NCI-H2227 treated with DMSO at 0.1 percent for 48 hours (cell line): ENCODE data around the gene MICAL2.
"Not testable (repeated sequence)": the region's sequence is repeated elsewhere in the genome, so short reads cannot be mapped to it uniquely, and the experiment has no call there.

ENCODE experiments used
- DNase-seq: peaks from one replicate; lab custom pipeline; 2025; lab: John Stamatoyannopoulos, UW

The MICAL2 gene

DNA sequence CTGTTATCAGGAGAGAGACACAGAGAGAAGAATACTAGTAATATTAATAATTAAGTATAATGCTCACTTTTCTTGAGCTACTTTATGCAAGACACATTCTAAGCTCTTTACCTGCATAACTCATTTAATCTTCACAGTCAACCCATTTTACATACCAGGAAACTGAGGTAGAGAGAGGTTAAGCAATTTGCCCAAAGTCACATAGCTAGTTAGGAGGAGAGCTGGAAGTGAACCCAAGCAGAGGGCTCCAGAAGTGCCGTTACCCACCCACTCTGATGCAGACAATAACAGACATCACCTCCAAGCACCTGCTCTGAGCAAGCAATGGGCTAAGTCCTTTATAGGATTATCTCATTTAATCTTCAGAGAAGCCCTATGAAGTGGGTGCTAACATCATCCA lies 24.8 kb downstream of the MICAL2 start:
- DNase-seq: no peak

DNA sequence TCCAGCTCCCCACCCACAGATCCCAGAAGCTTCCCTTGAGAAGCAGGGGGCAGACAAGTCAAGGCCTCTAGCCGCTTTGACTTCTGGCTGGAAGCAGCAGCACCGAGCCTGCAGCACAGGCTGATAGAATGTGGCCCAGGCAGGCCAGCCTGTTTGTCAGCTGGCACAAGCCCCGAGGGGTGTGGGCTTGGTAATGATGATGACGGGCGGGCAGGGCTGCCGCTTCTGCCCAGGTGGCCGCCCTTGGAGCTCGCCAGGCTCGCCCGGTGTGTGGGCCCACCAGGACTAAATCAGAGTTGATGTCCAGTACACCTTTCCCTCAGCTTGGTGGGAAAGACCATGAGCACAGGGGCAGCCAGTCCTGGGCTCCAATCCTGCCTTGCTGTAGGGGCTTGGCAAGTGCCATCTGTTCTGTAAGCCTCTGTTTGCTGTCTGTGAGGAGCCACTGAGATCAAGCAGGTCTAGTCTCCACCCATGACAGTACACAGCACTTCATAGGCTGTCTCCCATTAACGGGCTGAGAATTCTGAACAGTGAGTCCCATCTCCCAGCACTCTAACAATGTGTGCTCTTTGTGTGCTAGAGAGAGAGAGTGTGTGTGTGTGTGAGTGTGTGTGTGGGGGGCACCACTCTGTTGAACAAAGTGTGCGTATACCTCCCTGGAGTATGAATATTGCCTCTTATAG lies 26.8 kb downstream of the MICAL2 start:
- no peak for DNase-seq

DNA sequence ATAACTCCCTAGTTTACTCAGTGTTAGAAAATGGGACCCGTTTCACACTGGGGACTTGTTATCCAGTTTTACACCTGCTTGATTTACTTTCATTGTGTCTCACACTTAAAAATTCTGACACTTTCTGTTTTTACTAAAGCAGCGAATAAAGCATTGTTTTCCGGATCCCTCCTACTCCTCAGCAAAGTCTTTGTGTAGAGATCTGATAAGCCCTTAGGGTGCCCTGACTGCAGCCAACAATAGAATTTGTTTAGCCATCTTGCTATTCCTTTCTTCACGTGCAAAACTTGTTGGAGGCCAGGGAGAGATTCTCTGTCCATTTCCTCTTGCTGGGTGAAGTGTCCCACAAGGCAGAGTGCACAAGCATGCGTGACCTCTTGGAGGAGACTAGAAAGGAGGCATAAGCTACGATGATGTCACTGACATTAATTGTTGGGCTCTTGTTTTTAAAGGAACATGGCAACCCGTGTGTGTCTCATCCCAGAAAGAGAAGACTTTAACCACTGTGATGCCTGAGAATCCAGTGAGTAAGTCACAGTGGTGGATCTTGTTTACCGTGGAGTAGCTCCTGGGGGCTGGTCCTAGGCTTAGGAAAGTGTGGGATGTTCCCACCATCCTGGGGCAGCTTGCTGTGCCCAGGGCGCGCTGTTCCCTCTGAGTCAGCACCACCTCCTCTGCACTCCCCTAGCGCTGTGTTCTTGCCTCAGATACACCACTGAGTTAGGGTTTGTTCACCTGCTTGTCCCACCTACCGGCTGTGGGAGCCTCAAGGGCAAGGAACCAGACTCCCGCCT lies 27.7 kb downstream of the MICAL2 start:
- no peak for DNase-seq

DNA sequence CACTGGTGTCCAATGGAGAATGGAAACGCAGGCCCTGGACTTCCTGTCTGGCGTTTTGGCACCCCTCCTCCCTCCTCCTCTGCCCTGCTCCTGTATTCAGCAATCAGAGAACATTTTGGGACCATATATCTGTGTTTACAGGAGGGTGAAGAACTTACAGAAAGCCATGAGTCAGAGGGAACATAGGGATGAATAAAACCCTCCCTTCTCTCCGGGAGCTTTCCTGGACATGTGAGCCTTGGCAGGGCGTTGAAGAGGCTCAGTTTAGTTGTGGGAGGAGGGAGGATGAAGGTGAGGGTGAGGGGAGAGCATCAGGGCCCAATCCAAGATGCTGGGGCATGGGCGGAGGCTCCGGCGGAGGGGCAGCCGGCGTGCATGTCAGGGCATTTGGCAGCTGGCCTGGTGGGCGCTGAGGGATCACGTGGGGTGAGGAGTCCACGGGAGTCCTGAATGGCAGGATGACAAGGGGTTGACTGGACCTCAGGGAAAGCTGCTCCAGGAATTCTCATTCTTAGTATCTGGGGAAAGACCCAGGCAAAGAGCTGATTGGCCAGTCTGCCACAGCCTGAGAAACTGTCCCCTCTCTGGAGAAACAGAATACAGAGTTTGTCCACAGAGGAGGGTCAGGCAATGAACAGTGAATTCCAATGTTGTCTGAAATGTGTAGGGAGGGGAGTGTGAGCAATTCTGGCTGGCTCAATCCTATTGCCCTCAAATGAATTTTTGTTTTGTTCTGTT lies 28.9 kb downstream of the MICAL2 start:
- DNase-seq: no peak

- DNase-seq: no peak
Measured at GRCh38 chr11:12140186-12140793, 29.9 kb downstream of the MICAL2 start.

DNA sequence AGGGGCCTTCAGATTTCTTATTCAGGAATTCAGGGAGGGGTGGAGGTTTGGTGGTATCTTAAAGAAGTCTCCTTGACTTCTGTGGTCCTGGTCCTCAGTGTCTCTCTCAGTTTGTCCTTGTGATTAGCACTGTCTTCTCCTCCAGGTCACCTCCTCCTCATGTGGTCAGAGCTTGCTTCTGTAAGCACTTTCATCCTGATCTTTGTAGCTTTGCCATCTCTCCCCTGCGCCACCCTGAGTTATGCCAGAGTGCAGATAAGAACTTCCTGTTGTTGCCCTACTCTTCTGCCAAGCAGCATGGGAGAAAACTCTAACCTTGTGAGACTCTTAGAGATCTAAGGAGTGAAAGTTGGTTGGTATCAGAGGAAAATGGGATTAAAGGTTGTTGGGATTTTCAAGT lies 30.9 kb downstream of the MICAL2 start:
- no peak for DNase-seq

- DNase-seq: no peak
Measured at GRCh38 chr11:12142176-12142575, 31.8 kb downstream of the MICAL2 start.

- no peak for DNase-seq
Measured at GRCh38 chr11:12142909-12143308, 32.5 kb downstream of the MICAL2 start.

- DNase-seq: peak; percentile 53
Measured at GRCh38 chr11:12143461-12144258, 33.3 kb downstream of the MICAL2 start.

DNA sequence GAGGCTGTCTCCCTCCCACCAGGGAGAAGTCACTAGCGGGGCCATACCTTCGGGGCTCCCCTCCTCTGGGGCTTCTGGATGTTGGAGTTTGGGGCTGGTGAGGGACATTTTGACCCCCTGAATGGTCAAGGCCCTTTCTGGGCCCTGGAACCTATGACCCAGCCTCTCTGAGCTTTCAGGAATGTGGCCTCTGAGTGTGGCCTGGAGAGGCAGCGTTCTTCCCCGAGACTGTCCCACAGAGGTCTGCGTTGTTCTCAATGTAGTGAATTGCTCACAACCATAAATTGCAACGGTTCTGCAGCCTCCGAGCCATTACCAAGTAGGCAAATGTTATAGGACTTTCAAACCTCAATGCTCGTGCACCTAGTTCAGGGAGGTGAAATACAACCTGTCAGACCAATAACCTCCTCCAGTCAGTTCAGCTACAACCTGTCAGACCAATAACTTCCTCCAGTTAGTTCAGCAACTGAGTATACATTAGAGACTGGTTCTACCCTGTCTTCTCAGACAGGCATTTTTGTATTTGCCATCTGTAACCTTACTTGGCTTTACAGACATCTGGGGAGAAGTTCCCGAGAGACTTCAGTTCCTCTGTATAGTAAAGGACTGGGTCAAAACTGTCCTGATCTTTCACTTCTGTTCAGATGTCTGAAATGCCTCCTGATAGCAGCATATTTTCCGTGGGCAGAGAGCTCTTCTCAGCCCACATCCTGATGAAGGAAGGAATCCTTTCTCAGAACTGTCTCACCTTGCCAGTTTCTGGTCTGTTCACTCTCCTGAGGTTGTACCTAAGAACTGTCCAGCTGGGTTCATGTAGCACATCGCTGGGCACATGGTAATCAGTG lies 34.2 kb downstream of the MICAL2 start:
- DNase-seq: no peak

GRCh38 chr11:12146678-12147077 lies 36.3 kb downstream of the MICAL2 start:
- not testable (repeated sequence) for DNase-seq

DNA sequence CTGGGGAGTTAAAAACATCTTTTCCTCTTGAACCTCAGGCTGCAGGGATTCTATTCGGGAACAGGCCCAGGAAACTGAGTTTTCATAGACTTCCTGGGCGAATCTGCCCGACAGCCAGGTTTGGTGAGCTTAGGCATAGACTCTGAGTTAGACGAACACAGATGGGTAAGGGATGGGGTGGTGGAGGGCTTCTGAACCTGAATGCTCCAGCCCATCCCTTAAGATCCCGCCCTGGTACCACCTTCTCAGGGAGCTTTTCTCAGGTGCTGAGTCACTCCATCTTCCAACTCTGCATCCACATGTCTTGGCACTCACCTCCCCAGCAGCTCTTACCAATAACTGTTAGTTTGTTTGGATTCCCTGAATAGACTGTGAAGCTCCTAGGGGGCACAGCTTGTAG lies 37.4 kb downstream of the MICAL2 start:
- no peak for DNase-seq

DNA sequence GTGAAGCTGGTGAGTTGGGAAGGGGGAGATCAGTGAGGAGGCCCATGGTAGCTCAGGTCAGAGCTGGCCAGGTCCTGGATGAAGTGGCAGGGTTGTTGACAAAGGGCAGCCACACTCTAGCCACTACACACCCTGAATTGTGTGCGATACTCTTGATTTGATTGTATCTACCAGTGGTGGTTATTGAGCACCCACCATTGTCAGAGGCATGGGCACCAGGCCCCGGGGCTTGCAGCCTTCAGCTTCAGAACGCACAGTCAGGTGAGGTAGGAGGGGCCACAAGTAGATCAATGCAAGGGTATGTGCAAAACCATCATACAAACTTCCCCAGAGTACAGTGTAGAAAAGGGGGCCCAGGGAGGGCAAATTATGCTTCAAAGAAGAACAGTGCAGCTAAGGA lies 38.1 kb downstream of the MICAL2 start:
- DNase-seq: no peak

GRCh38 chr11:12148882-12149281 lies 38.5 kb downstream of the MICAL2 start:
- DNase-seq: no peak

DNA sequence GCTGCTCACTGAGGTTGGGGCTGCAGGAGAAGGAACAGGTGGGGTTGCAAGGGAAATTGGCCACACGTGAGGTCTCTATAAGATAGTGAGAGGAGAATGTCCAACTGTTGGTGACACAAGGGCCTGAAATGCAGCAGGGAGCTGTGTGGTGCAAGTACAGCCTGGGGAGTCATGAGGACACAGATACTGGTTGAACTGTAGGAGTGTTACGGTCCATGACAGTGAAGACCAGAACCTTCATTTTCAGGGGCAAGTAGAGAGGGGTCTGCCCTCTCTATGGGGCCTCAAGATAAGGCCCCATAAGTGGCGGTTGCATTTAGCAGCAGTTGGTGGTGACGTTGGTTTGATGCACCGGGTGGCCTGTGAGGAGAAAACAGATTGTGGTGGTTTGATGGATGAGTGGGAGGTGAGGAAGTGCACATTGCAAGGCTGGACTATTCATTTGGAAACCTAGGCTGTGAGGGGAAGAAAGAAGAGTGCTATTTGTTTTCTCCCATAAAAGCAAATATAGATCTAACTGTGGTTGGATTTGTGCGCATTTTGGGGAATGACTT lies 39.4 kb downstream of the MICAL2 start:
- DNase-seq: no peak

DNA sequence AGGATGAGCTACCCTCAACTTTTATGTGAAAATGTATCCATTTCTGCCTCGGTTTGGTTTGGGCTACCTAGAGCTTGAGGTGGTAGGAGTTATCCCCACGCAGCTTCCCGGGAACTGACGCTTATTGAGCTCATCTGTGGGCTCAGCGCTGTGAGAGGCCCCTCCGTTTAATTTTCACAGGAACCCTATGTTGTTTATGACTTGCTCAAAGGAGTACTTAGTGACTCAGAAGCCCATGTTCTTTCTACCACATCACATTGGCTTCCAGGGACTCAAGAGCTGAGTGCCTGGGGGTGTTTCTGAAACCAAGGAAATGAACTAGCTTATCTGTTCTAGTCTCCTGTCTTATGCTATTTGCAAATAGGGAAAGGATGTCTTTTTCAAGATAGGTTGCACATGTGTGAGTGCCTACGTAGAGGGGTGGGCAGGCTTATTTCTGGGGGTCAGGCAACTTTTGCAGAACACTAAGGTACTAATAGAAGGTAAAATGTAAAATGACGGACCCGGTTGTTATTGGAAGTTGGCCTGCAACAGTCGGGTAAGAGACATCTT lies 40.5 kb downstream of the MICAL2 start:
- DNase-seq: no peak

- no peak for DNase-seq
Measured at GRCh38 chr11:12152321-12152720, 41.9 kb downstream of the MICAL2 start.

DNA sequence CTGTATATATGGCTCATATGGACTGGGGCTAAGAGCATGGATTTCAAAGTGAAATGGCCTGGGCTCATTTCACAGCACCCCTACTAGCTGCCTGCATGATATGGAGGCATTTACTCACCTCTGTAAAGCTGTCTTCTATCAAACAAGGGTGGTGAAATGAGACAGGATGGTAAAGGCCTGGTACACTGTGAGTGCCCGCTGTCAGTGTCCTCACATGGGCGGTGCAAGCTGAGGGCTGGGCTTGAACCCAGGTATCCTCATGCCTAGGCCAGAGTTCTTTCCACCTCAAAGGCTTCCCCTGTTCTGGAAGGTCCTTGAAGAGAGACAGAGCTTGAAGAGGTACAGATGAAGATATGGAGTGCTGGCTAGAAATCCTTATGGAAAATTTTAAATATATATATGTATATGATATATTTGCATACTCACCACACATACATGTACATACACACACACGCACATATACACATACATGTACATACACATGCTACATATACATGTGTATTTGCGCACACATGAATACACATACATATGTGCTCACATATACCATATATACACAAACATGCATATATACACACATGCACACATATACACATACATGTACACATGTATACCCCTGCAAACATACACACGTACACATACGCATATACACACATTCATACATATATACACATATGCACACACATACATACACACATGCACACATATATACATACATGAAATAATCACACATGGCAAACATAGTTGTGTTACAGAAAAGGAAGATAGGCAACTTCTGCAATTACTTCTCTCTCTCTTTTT lies 44.7 kb downstream of the MICAL2 start:
- no peak for DNase-seq

- DNase-seq: no peak
Measured at GRCh38 chr11:12155696-12156095, 45.3 kb downstream of the MICAL2 start.
